Smooth muscle cell (in vitro differentiated cells): ENCODE results near the gene IRF1. TPM values are rescaled to one million over a fixed set of nuclear protein-coding genes. Genes with fewer than 3 reads are reported as not detected.

Experiments
- DNase-seq: peaks from one replicate; lab custom pipeline; 2025; ENCODE audit not compliant: unreplicated experiment; lab: John Stamatoyannopoulos, UW
- H2AFZ ChIP-seq: fragments of 200-600 bp; sonication (generic); 2 replicates; pipeline ENCODE4 v1.6.0; 2016; ENCODE audit warnings: antibody characterized with exemption, low read depth, mild to moderate bottlenecking
- H3F3A ChIP-seq: fragments of 200-600 bp; sonication (generic); 2 replicates; pipeline ENCODE4 v1.6.0; 2017; ENCODE audit warnings: antibody characterized with exemption, low read depth
- H3K27ac ChIP-seq: fragments of 200-600 bp; sonication (generic); 2 replicates; pipeline ENCODE4 v1.5.1; 2016; ENCODE audit warnings: low read depth, mild to moderate bottlenecking
- H3K27me3 ChIP-seq: fragments of 200-600 bp; sonication (generic); 2 replicates; pipeline ENCODE4 v1.6.1; 2016; ENCODE audit warnings: low read depth, mild to moderate bottlenecking
- H3K36me3 ChIP-seq: fragments of 200-600 bp; sonication (generic); 2 replicates; pipeline ENCODE4 v1.5.1; 2016; ENCODE audit warnings: low read depth
- H3K4me1 ChIP-seq: fragments of 200-600 bp; sonication (generic); 2 replicates; pipeline ENCODE4 v1.5.1; 2016; ENCODE audit warnings: low read depth
- H3K4me2 ChIP-seq: fragments of 200-600 bp; sonication (generic); 2 replicates; pipeline ENCODE4 v1.6.0; 2016; ENCODE audit warnings: mild to moderate bottlenecking
- H3K4me3 ChIP-seq: fragments of 200-600 bp; sonication (generic); 2 replicates; pipeline ENCODE4 v1.5.1; 2016; ENCODE audit warnings: mild to moderate bottlenecking
- H3K79me2 ChIP-seq: fragments of 200-600 bp; sonication (generic); 2 replicates; pipeline ENCODE4 v1.6.0; 2016; ENCODE audit warnings: low read depth, mild to moderate bottlenecking
- H3K9ac ChIP-seq: fragments of 200-600 bp; sonication (generic); 2 replicates; pipeline ENCODE4 v1.6.0; 2016; ENCODE audit warnings: low read depth
- H3K9me3 ChIP-seq: fragments of 200-600 bp; sonication (generic); replicated peaks from 2 replicates; pipeline ENCODE4 v1.5.1; 2016; ENCODE audit warnings: low read depth
- H4K20me1 ChIP-seq: fragments of 200-600 bp; sonication (generic); 2 replicates; pipeline ENCODE4 v1.6.0; 2016; ENCODE audit warnings: low read depth
- CTCF ChIP-seq: fragments of 200-600 bp; sonication (generic); IDR thresholded peaks from 2 replicates; pipeline ENCODE4 v1.5.1; 2017; ENCODE audit warnings: borderline replicate concordance, mild to moderate bottlenecking, antibody characterized with exemption; ENCODE audit not compliant: insufficient read depth, poor library complexity, severe bottlenecking
- WGBS: methylation state at CpG from one replicate; pipeline ENCODE4 v1.1.7; 2016; ENCODE audit warnings: low lambda C conversion rate; 5-methylcytosine and 5-hydroxymethylcytosine counted together
- polyA plus RNA-seq: library from polyadenylated mRNA; unstranded; fragments of >200 nt; fragmentation: Nextera tagmentation; extraction: Ambion mirVana; gene quantifications from 2 replicates; pipeline ENCODE4 v1.2.1, GENCODE V29; 2016
- total RNA-seq: library from RNA; depleted of rRNA; stranded (reverse); fragments of >200 nt; gene quantifications from 2 replicates; pipeline ENCODE4 v1.2.3, GENCODE V29; 2014

IRF1 gene
- total and polyA plus RNA-seq, 2 experiments from 2014 or later = 15.7 to 19.1 TPM

GRCh38 chr5:132530946-132531345, 40.4 kb upstream of the IRF1 start:
- H4K20me1 ChIP-seq = no peaks in the 10 kb centered on the region
- no peak for TF ChIP-seq CTCF
- H3K4me2 ChIP-seq = no peak overlapping the region
- H3K9me3 ChIP-seq = no peaks in the 10 kb centered on the region
- H2AFZ ChIP-seq = no peak overlapping the region
- H3K4me3 ChIP-seq = no peak overlapping the region
- no peaks in the 10 kb centered on the region for H3K4me1 ChIP-seq
- no peak overlapping the region for H3K27ac ChIP-seq
- H3K27me3 ChIP-seq = peaks cover 58% of the 10 kb centered on the region
- no peaks in the 10 kb centered on the region for H3K36me3 ChIP-seq
- 90% methylated on average over 4 of the region's 4 CpGs for WGBS
- no peak overlapping the region for H3K9ac ChIP-seq
- H3K79me2 ChIP-seq = no peaks in the 10 kb centered on the region
- no peak for DNase-seq
- H3F3A ChIP-seq = no peaks in the 10 kb centered on the region

GRCh38 chr5:132528866-132529634, 38.5 kb upstream of the IRF1 start:
- H3K36me3 ChIP-seq = no peaks in the 10 kb centered on the region
- no peak for TF ChIP-seq CTCF
- no peaks in the 10 kb centered on the region for H4K20me1 ChIP-seq
- no peaks in the 10 kb centered on the region for H3F3A ChIP-seq
- DNase-seq = no peak
- peaks cover 44% of the 10 kb centered on the region for H3K27me3 ChIP-seq
- no peak overlapping the region for H2AFZ ChIP-seq
- no peak overlapping the region for H3K4me3 ChIP-seq
- H3K4me2 ChIP-seq = no peak overlapping the region
- no peaks in the 10 kb centered on the region for H3K79me2 ChIP-seq
- no peak overlapping the region for H3K27ac ChIP-seq
- H3K9me3 ChIP-seq = no peaks in the 10 kb centered on the region
- H3K4me1 ChIP-seq = no peaks in the 10 kb centered on the region
- 83% methylated on average over 6 of the region's 6 CpGs for WGBS
- no peak overlapping the region for H3K9ac ChIP-seq

DNA sequence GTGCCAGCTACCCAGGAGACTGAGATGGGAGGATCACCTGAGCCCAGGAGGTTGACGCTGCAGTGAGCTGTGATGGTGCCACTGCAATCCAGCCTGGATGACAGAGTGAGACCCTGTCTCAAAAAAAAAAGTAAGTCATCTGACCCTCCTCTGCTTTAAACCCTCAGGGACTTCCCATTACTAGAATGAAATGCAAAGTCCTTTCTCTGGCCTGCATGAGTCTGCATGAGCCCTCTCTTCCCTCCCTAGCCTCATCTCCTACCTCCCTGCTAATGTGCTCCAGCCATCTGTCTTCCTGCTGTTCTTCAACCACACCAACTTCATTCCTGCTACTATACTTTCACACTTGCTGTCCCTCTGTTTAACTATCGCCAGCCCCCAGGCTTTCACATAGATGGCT, 37.4 kb upstream of the IRF1 start:
- Histone ChIP-seq H4K20me1 (no peaks in the 10 kb centered on the region), H3K27ac (no peak overlapping the region), H3K36me3 (no peaks in the 10 kb centered on the region), H3K79me2 (no peaks in the 10 kb centered on the region), H3F3A (no peaks in the 10 kb centered on the region), H3K4me1 (no peaks in the 10 kb centered on the region), H3K9me3 (no peaks in the 10 kb centered on the region), H2AFZ (no peak overlapping the region), H3K4me3 (no peak overlapping the region), H3K4me2 (no peak overlapping the region), H3K27me3 (peaks cover 33% of the 10 kb centered on the region), H3K9ac (no peak overlapping the region)
- 95% methylated on average over 2 of the region's 2 CpGs for WGBS
- TF ChIP-seq CTCF = no peak
- no peak for DNase-seq
